Sigmoid colon (tissue), 7 donors: Measurements from ENCODE around the gene PTPN2. TPM values are rescaled to one million over a fixed set of nuclear protein-coding genes. Genes with fewer than 3 reads are reported as not detected.

Experiments
- DNase-seq: peaks from one replicate; pipeline ENCODE4 v3.0.0-alpha.2; 2019
- H3K27ac ChIP-seq, 4 donors: fragments of 200-600 bp; sonication (generic); one replicate each; pipeline ENCODE4 v1.5.1; 2016 to 2019; ENCODE audit warnings: mild to moderate bottlenecking in 1 of 4
- H3K27me3 ChIP-seq, 3 donors: fragments of 200-600 bp; sonication (generic); one replicate each; pipeline ENCODE4 v1.5.1; 2019; ENCODE audit warnings: mild to moderate bottlenecking in 1 of 3
- H3K36me3 ChIP-seq, 4 donors: fragments of 200-600 bp; sonication (generic); one replicate each; pipeline ENCODE4 v1.5.1; 2016 to 2019
- H3K4me1 ChIP-seq, 4 donors: fragments of 200-600 bp; sonication (generic); one replicate each; pipeline ENCODE4 v1.5.1; 2017 to 2019
- H3K4me3 ChIP-seq, 4 donors: fragments of 200-600 bp; sonication (generic); one replicate each; pipeline ENCODE4 v1.5.1; 2017 to 2019; ENCODE audit warnings: mild to moderate bottlenecking in 2 of 4, moderate library complexity in 1 of 4
- H3K9me3 ChIP-seq, 4 donors: fragments of 200-600 bp in 3 of 4; sonication (generic) in 3 of 4; one replicate each; pipeline versions ENCODE4 v1.5.1 to v1.6.1; 2013 to 2019
- CTCF ChIP-seq, 4 experiments: fragments of 450-650 bp in 3 of 4; fragments of 200-600 bp in 1 of 4; IDR thresholded peaks; one replicate each; pipeline ENCODE4 v1.5.1; 2016 to 2019; ENCODE audit warnings: antibody characterized with exemption in 4 of 4, mild to moderate bottlenecking in 3 of 4, moderate library complexity in 2 of 4
- EP300 ChIP-seq, 4 donors: sonication (generic); formaldehyde crosslinking; IDR thresholded peaks; one replicate each; pipeline ENCODE4 v1.6.1; 2017; ENCODE audit warnings: antibody characterized with exemption in 4 of 4
- POLR2A ChIP-seq, 2 donors: fragments of 450-650 bp; IDR thresholded peaks; one replicate each; pipeline ENCODE4 v1.6.1; 2016; ENCODE audit warnings: antibody characterized with exemption in 2 of 2, mild to moderate bottlenecking in 2 of 2, moderate library complexity in 2 of 2
- POLR2AphosphoS5 ChIP-seq, 4 donors: sonication (generic); formaldehyde crosslinking; IDR thresholded peaks; one replicate each; pipeline ENCODE4 v1.6.1; 2017; ENCODE audit warnings: antibody characterized with exemption in 4 of 4
- WGBS, 2 donors: extraction: QIAGEN DNeasy Blood & Tissue Kit; methylation state at CpG; one replicate each; pipeline ENCODE4 v1.1.7; 2013; 5-methylcytosine and 5-hydroxymethylcytosine counted together
- intact Hi-C: fragments of 100-400 bp; cut with DNase I; formaldehyde crosslinking; loops from one replicate; pipeline ENCODE4 v1.15.1; 2023
- polyA plus RNA-seq, 3 donors: library from polyadenylated mRNA; stranded (reverse); fragments of 200-250 nt; gene quantifications; one replicate each; pipeline ENCODE4 v1.2.3, GENCODE V29; 2013
- total RNA-seq, 4 donors: library from RNA; depleted of rRNA; stranded (reverse); fragments of >200 nt; gene quantifications; one replicate each; pipeline ENCODE4 v1.1.0, GENCODE V29; 2016
- donor health status: healthy with polysubstance abuse.
- donor health status: Bipolar disorder and iron deficiency.
- donor health status: healthy.

Gene PTPN2
- total and polyA plus RNA-seq, 7 donors: 20.0 to 43.1 (median 31.0) TPM

- H3K36me3 ChIP-seq: no peaks in the 10 kb centered on the region
- no peak overlapping the region for H3K4me3 ChIP-seq
- intact Hi-C loops: no loop called here
- H3K27me3 ChIP-seq: no peaks in the 10 kb centered on the region
- H3K4me1 ChIP-seq: no peaks in the 10 kb centered on the region
- no peak overlapping the region for H3K27ac ChIP-seq
- TF ChIP-seq CTCF (IDR thresholded peaks at IDR 0.05): no peak
- TF ChIP-seq POLR2A (IDR thresholded peaks at IDR 0.05): no peak
- no peak for TF ChIP-seq POLR2AphosphoS5 (IDR thresholded peaks at IDR 0.05)
- no peak for TF ChIP-seq EP300 (IDR thresholded peaks at IDR 0.05)
- H3K9me3 ChIP-seq: no peaks in the 10 kb centered on the region
- WGBS, 2 donors: 20 to 56% methylated on average over 2 of the region's 2 CpGs
- no peak for DNase-seq
Observed at GRCh38 chr18:12862467-12862866, 21.6 kb downstream of the PTPN2 start.

GRCh38 chr18:12861637-12862036 is 22.4 kb downstream of the PTPN2 start:
- no peaks in the 10 kb centered on the region for H3K27me3 ChIP-seq
- 94 to 95% methylated on average over 1 of the region's 1 CpG for WGBS, 2 donors
- TF ChIP-seq EP300 (IDR thresholded peaks at IDR 0.05) (no peak), POLR2AphosphoS5 (IDR thresholded peaks at IDR 0.05) (no peak), CTCF (IDR thresholded peaks at IDR 0.05) (no peak), POLR2A (IDR thresholded peaks at IDR 0.05) (no peak)
- no peak for DNase-seq
- intact Hi-C loops: no loop called here
- H3K9me3 ChIP-seq: no peaks in the 10 kb centered on the region
- H3K4me1 ChIP-seq: no peaks in the 10 kb centered on the region
- H3K4me3 ChIP-seq: no peak overlapping the region
- H3K36me3 ChIP-seq: no peaks in the 10 kb centered on the region
- no peak overlapping the region for H3K27ac ChIP-seq

- peaks cover 0 to 7% (median 0%) of the 10 kb centered on the region in 4 donors for H3K36me3 ChIP-seq
- intact Hi-C loops: no loop called here
- 97% methylated on average over 11 of the region's 11 CpGs for WGBS, 2 donors
Observed at GRCh38 chr18:12860530-12860929, 23.5 kb downstream of the PTPN2 start.

GRCh38 chr18:12858991-12859390 is 25.0 kb downstream of the PTPN2 start:
- intact Hi-C loops: no loop called here
- 75 to 86% methylated on average over 5 of the region's 5 CpGs for WGBS, 2 donors

More at GRCh38 chr18:12860530-12860929, 23.5 kb downstream of the PTPN2 start:
- Histone ChIP-seq H3K27me3 (no peaks in the 10 kb centered on the region), H3K4me3 (no peak overlapping the region), H3K9me3 (no peaks in the 10 kb centered on the region), H3K27ac (no peak overlapping the region), H3K4me1 (no peaks in the 10 kb centered on the region)
- no peak for DNase-seq
- no peak for TF ChIP-seq CTCF (IDR thresholded peaks at IDR 0.05)
- no peak for TF ChIP-seq POLR2A (IDR thresholded peaks at IDR 0.05)
- TF ChIP-seq POLR2AphosphoS5 (IDR thresholded peaks at IDR 0.05): no peak
- TF ChIP-seq EP300 (IDR thresholded peaks at IDR 0.05): no peak

More at GRCh38 chr18:12858991-12859390, 25.0 kb downstream of the PTPN2 start:
- Histone ChIP-seq H3K9me3 (no peaks in the 10 kb centered on the region), H3K27me3 (no peaks in the 10 kb centered on the region), H3K27ac (no peak overlapping the region), H3K36me3 (peaks cover 0 to 7% (median 0%) of the 10 kb centered on the region in 4 donors), H3K4me3 (no peak overlapping the region), H3K4me1 (no peaks in the 10 kb centered on the region)
- TF ChIP-seq POLR2AphosphoS5 (IDR thresholded peaks at IDR 0.05) (no peak), CTCF (IDR thresholded peaks at IDR 0.05) (no peak)
- DNase-seq: no peak
